ENCODE results near the gene NUTM2D. TPM values are rescaled to one million over a fixed set of nuclear protein-coding genes. Genes with fewer than 3 reads are reported as not detected.
"Not testable (repeated sequence)": the region's sequence is repeated elsewhere in the genome, so short reads cannot be mapped to it uniquely, and the experiment has no call there.

Gene NUTM2D, protein sequence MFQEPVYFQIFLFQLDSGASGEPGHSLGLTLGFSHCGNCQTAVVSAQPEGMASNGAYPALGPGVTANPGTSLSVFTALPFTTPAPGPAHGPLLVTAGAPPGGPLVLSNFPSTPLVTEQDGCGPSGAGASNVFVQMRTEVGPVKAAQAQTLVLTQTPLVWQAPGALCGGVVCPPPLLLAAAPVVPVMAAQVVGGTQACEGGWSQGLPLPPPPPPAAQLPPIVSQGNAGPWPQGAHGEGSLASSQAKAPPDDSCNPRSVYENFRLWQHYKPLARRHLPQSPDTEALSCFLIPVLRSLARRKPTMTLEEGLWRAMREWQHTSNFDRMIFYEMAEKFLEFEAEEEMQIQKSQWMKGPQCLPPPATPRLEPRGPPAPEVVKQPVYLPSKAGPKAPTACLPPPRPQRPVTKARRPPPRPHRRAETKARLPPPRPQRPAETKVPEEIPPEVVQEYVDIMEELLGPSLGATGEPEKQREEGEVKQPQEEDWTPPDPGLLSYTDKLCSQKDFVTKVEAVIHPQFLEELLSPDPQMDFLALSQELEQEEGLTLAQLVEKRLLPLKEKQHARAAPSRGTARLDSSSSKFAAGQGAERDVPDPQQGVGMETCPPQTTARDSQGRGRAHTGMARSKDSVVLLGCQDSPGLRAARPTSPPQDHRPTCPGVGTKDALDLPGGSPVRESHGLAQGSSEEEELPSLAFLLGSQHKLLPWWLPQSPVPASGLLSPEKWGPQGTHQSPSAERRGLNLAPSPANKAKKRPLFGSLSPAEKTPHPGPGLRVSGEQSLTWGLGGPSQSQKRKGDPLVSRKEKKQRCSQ
- total RNA-seq (2014; rRNA removed), result 1.2 TPM in 1 of 2 replicates, not detected in the other
- Bru-seq, nascent RNA, result percentile 21 among the genes with signal in this experiment
- BruChase-seq, experiment 1, labeled RNA remaining after a 6-hour chase, result percentile 40 among the genes with signal in this experiment
- BruChase-seq, experiment 2, labeled RNA remaining after a 2-hour chase, result percentile 35 among the genes with signal in this experiment
- long read RNA-seq, partial matches to known transcripts, result 0 of 2 reads
- long read RNA-seq, other reads (novel, unspliced or antisense), result 2 of 2 reads

DNA sequence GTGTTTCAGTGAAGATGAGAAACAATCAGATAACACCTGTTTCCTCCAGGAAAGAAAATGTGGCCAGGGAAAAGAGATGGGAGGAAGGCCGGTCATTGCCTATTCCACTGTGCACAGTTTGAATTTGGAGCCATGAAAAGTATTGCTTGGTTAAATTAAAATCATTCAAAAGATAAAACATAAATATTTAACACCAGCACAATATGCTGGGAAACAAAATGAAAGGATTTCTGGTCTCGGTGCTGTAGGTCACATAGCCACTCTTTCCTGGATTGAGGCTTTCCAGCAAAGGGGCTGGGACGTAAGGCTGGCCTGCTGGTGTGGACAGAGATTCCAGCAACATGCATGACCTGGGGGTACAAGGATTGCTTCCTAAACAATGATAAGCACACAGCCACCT, at the start of gene NUTM2D:
Gene NUTM2D (plus strand): TSS at position 301 of the 400 bp plus-strand sequence. CDS start 522 bp downstream, outside the sequence.
- H3K9me3 ChIP-seq (ENCODE audit: low read length); ATAC-seq; H3K27ac ChIP-seq (ENCODE audit: low read length); H4K20me1 ChIP-seq (ENCODE audit: low read length); H3K9ac ChIP-seq (ENCODE audit: low read length); DNase-seq; H3K79me2 ChIP-seq (ENCODE audit: low read length); POLR2A ChIA-PET (ENCODE audit: unreplicated experiment); H3K4me3 ChIP-seq (ENCODE audit: low read length); BruUV-seq (replicated peaks); intact Hi-C loops (cut with micrococcal nuclease); H2AFZ ChIP-seq (ENCODE audit: low read length); H3K4me1 ChIP-seq (ENCODE audit: insufficient read depth, low read length); H3K9me2 ChIP-seq (replicated peaks; ENCODE audit: low read length); H3K4me2 ChIP-seq (ENCODE audit: low read length); H3K36me3 ChIP-seq (ENCODE audit: low read depth, low read length); H3K27me3 ChIP-seq (ENCODE audit: low read length); H3F3A ChIP-seq (ENCODE audit: low read length, unreplicated experiment); CTCF ChIA-PET: not testable (repeated sequence)

DNA sequence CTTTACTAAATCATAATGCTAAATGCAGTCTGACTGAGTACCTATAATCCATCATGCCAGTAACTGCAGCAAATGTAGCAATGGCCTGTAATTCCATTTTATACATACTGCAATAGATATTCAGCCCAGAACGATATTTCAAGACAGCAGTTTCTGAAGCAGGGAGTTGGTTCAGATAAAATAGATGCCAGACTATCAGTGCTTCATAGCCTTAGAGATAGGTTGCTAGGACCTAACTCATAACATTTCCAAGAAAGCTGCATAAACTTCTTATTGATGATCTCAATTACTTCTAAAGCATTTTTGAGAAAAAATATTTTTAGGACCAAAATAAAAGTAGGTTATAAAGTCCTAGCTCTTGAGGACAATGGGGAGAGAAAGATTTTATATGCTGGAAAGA, 48.8 kb upstream of the NUTM2D start:
- DNase-seq; H4K20me1 ChIP-seq (ENCODE audit: low read length); intact Hi-C loops (cut with micrococcal nuclease); H3K4me2 ChIP-seq (ENCODE audit: low read length); ATAC-seq; H3K4me1 ChIP-seq (ENCODE audit: insufficient read depth, low read length); BruUV-seq (replicated peaks); H3K27me3 ChIP-seq (ENCODE audit: low read length); H3K79me2 ChIP-seq (ENCODE audit: low read length); POLR2A ChIA-PET (ENCODE audit: unreplicated experiment); H3K4me3 ChIP-seq (ENCODE audit: low read length); H3K9ac ChIP-seq (ENCODE audit: low read length); H3K27ac ChIP-seq (ENCODE audit: low read length); CTCF ChIA-PET; H3F3A ChIP-seq (ENCODE audit: low read length, unreplicated experiment); H3K9me2 ChIP-seq (replicated peaks; ENCODE audit: low read length); H3K9me3 ChIP-seq (ENCODE audit: low read length); H3K36me3 ChIP-seq (ENCODE audit: low read depth, low read length); H2AFZ ChIP-seq (ENCODE audit: low read length): not testable (repeated sequence)

DNA sequence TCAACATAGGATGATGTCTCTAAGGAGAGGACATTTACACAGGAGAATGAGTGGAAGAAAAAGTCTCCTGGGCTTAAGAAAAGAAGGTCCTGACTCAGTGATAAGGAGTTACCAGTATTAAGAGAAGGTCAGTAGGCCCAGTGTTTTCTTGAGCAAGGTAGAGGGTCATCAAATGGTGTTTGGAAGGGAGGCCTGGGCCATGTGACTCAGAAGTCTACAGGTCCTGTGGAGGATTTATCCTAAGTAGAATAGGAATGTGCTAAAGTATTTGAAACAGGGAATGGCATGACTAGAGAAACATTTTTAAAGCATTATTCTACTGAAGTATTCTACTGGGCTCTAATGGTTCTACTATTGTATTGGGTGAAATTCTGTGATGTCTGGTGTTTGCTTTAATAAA, 47.9 kb upstream of the NUTM2D start:
- H3K4me1 ChIP-seq (ENCODE audit: insufficient read depth, low read length); H3K9me2 ChIP-seq (replicated peaks; ENCODE audit: low read length); H3K27ac ChIP-seq (ENCODE audit: low read length); H3K36me3 ChIP-seq (ENCODE audit: low read depth, low read length); H3K4me3 ChIP-seq (ENCODE audit: low read length); H2AFZ ChIP-seq (ENCODE audit: low read length); ATAC-seq; H4K20me1 ChIP-seq (ENCODE audit: low read length); intact Hi-C loops (cut with micrococcal nuclease); H3K27me3 ChIP-seq (ENCODE audit: low read length); CTCF ChIA-PET; H3K79me2 ChIP-seq (ENCODE audit: low read length); POLR2A ChIA-PET (ENCODE audit: unreplicated experiment); H3K9ac ChIP-seq (ENCODE audit: low read length); H3K9me3 ChIP-seq (ENCODE audit: low read length); H3F3A ChIP-seq (ENCODE audit: low read length, unreplicated experiment); H3K4me2 ChIP-seq (ENCODE audit: low read length); DNase-seq; BruUV-seq (replicated peaks): not testable (repeated sequence)

DNA sequence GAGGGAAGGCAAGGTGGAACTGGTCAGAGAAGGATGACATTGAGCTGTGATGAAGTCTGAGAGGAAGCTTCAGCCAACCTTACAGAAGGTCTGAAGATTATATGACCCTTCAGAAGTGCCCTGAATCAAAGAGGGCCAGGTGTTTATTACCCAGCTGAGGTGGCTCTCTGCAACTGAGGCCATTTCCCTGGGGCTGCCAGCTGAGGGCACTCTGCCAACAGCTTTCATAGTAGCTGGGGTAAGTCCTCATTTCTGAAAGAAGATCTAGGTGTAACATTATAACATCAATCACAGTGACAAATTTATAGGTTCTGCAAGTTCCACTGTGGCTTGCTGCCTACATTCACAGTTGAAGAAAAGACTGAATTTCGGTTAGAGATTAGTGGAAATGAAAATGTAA, 46.0 kb upstream of the NUTM2D start:
- H3K9ac ChIP-seq (ENCODE audit: low read length); H3K4me1 ChIP-seq (ENCODE audit: insufficient read depth, low read length); CTCF ChIA-PET; H3K4me2 ChIP-seq (ENCODE audit: low read length); H2AFZ ChIP-seq (ENCODE audit: low read length); H3K4me3 ChIP-seq (ENCODE audit: low read length); H3K79me2 ChIP-seq (ENCODE audit: low read length); H3K9me2 ChIP-seq (replicated peaks; ENCODE audit: low read length); BruUV-seq (replicated peaks); DNase-seq; H3K27me3 ChIP-seq (ENCODE audit: low read length); intact Hi-C loops (cut with micrococcal nuclease); H4K20me1 ChIP-seq (ENCODE audit: low read length); H3K9me3 ChIP-seq (ENCODE audit: low read length); H3F3A ChIP-seq (ENCODE audit: low read length, unreplicated experiment); H3K27ac ChIP-seq (ENCODE audit: low read length); ATAC-seq; POLR2A ChIA-PET (ENCODE audit: unreplicated experiment); H3K36me3 ChIP-seq (ENCODE audit: low read depth, low read length): not testable (repeated sequence)

DNA sequence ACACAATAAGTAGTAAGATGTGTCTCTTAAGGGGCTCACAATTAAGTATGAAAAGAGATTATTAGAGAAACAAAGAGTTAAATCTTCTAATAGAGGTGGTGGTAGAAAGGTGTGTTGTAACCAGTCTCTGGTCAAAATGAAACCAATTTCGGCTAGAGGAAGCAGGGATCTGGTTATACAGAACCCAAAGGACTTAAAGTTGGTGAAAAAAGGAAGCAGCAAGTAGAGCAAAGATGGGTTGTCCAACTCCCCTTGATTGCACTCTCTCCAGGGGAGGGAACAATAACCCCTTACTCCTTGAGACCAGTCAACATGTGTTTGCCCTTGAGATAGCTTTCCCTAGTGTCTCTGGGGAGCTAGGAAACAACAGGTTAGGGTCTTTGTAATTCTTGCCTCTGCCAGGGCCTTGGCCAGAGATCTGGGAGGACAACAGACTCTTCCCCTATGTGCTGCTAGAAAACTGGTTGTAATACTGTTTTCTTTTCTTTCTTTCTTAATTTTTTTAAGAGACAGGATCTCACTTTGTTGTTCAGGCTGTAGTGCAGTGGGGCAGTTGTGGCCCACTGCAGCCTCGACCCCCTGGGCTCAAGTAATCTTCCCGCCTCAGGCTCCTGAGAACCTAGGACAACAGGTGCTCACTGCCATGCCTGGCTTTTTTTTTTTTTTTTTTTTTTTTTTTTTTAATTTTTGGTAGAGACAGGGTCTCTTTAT, 43.7 kb upstream of the NUTM2D start:
- H3K9me3 ChIP-seq (ENCODE audit: low read length); H3K9ac ChIP-seq (ENCODE audit: low read length); H3K36me3 ChIP-seq (ENCODE audit: low read depth, low read length); H3K79me2 ChIP-seq (ENCODE audit: low read length); H3K9me2 ChIP-seq (replicated peaks; ENCODE audit: low read length); DNase-seq; CTCF ChIA-PET; H3K4me3 ChIP-seq (ENCODE audit: low read length); BruUV-seq (replicated peaks); intact Hi-C loops (cut with micrococcal nuclease); H3K27me3 ChIP-seq (ENCODE audit: low read length); H2AFZ ChIP-seq (ENCODE audit: low read length); H3F3A ChIP-seq (ENCODE audit: low read length, unreplicated experiment); H3K4me2 ChIP-seq (ENCODE audit: low read length); POLR2A ChIA-PET (ENCODE audit: unreplicated experiment); ATAC-seq; H3K27ac ChIP-seq (ENCODE audit: low read length); H3K4me1 ChIP-seq (ENCODE audit: insufficient read depth, low read length); H4K20me1 ChIP-seq (ENCODE audit: low read length): not testable (repeated sequence)

DNA sequence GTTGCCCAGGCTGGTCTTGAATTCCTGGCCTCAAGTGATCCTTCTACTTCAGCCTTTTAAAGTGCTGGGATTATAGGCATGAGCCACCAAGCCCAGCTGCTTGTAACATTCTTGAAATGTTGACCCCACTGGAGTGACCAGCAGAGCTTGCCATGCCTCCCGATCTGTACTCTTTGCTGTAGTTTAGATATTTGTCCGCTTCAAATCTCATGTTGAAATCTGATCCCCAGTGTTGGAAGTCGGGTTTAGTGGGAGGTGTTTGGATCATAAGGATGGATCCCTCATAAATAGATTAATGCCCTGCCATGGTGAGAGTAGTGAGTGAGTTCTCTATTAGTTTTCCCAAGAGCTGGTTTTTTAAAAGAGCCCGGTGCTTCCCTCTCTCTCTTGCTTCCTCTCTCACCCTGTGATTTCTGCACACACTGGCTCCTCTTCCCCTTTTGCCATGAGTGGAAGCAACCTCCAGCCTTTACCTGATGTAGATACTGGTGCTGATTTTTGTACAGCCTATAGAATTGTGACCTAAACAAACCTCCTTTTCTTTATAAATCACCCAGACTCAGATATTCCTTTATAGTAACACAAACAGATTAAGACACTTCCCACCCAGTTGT, 43.1 kb upstream of the NUTM2D start:
- H3K79me2 ChIP-seq (ENCODE audit: low read length); H3K9ac ChIP-seq (ENCODE audit: low read length); BruUV-seq (replicated peaks); H3K9me2 ChIP-seq (replicated peaks; ENCODE audit: low read length); H3K27me3 ChIP-seq (ENCODE audit: low read length); POLR2A ChIA-PET (ENCODE audit: unreplicated experiment); DNase-seq; H3K4me2 ChIP-seq (ENCODE audit: low read length); H2AFZ ChIP-seq (ENCODE audit: low read length); H4K20me1 ChIP-seq (ENCODE audit: low read length); ATAC-seq; H3K27ac ChIP-seq (ENCODE audit: low read length); intact Hi-C loops (cut with micrococcal nuclease); H3F3A ChIP-seq (ENCODE audit: low read length, unreplicated experiment); H3K4me3 ChIP-seq (ENCODE audit: low read length); H3K9me3 ChIP-seq (ENCODE audit: low read length); H3K4me1 ChIP-seq (ENCODE audit: insufficient read depth, low read length); H3K36me3 ChIP-seq (ENCODE audit: low read depth, low read length); CTCF ChIA-PET: not testable (repeated sequence)

Data from PC-3 (cell line).